Measurements from ENCODE around the gene TACSTD2.

Gene TACSTD2

GRCh38 chr1:58594546-58594945 lies 17.5 kb upstream of the TACSTD2 start:
- TF ChIP-seq CTCF (IDR thresholded peaks at IDR 0.05) = no peak
- Histone ChIP-seq H3K27ac (peak overlapping the region in 1 of 2 donors; percentile 16), H3K4me3 (no peak overlapping the region), H3K27me3 (no peaks in the 10 kb centered on the region), H3K9me3 (no peaks in the 10 kb centered on the region), H3K36me3 (no peaks in the 10 kb centered on the region), H3K4me1 (peaks cover 0 to 30% (median 22%) of the 10 kb centered on the region in 4 donors)
- DNase-seq = no peak
- intact Hi-C loops (cut with DNase I; ENCODE audit: low total_unique reads) = no loop called here

GRCh38 chr1:58592522-58593134 lies 15.6 kb upstream of the TACSTD2 start:
- no peaks in the 10 kb centered on the region for H3K27me3 ChIP-seq
- intact Hi-C loops (cut with DNase I; ENCODE audit: low total_unique reads) = no loop called here
- no peak overlapping the region for H3K4me3 ChIP-seq
- peak overlapping the region; percentile 59 to 72 for H3K27ac ChIP-seq
- H3K36me3 ChIP-seq = no peaks in the 10 kb centered on the region
- DNase-seq = peak; percentile 58 to 90
- H3K9me3 ChIP-seq = no peaks in the 10 kb centered on the region
- no peak for TF ChIP-seq CTCF (IDR thresholded peaks at IDR 0.05)
- H3K4me1 ChIP-seq = peaks cover 0 to 30% (median 22%) of the 10 kb centered on the region in 4 donors

GRCh38 chr1:58591806-58592205 lies 14.8 kb upstream of the TACSTD2 start:
- no peak for TF ChIP-seq CTCF (IDR thresholded peaks at IDR 0.05)
- intact Hi-C loops (cut with DNase I; ENCODE audit: low total_unique reads) = no loop called here
- Histone ChIP-seq H3K27me3 (no peaks in the 10 kb centered on the region), H3K27ac (peak overlapping the region; percentile 59 to 72), H3K9me3 (no peaks in the 10 kb centered on the region), H3K36me3 (no peaks in the 10 kb centered on the region), H3K4me3 (no peak overlapping the region), H3K4me1 (peaks cover 0 to 28% (median 22%) of the 10 kb centered on the region in 4 donors)
- no peak for DNase-seq

GRCh38 chr1:58590019-58590418 lies 13.0 kb upstream of the TACSTD2 start:
- peak overlapping the region in 1 of 2 donors; percentile 3 for H3K27ac ChIP-seq
- intact Hi-C loops (cut with DNase I; ENCODE audit: low total_unique reads) = no loop called here

GRCh38 chr1:58588396-58588795 lies 11.3 kb upstream of the TACSTD2 start:
- Histone ChIP-seq H3K27ac (no peak overlapping the region), H3K36me3 (no peaks in the 10 kb centered on the region), H3K27me3 (no peaks in the 10 kb centered on the region), H3K4me3 (no peak overlapping the region), H3K4me1 (peaks cover 8 to 57% (median 50%) of the 10 kb centered on the region in 4 donors), H3K9me3 (no peaks in the 10 kb centered on the region)
- DNase-seq = no peak
- intact Hi-C loops (cut with DNase I; ENCODE audit: low total_unique reads) = no loop called here
- TF ChIP-seq CTCF (IDR thresholded peaks at IDR 0.05) = no peak

More at GRCh38 chr1:58590019-58590418, 13.0 kb upstream of the TACSTD2 start:
- H3K9me3 ChIP-seq = no peaks in the 10 kb centered on the region
- peaks cover 6 to 43% (median 35%) of the 10 kb centered on the region in 4 donors for H3K4me1 ChIP-seq
- TF ChIP-seq CTCF (IDR thresholded peaks at IDR 0.05) = no peak
- no peak overlapping the region for H3K4me3 ChIP-seq
- no peaks in the 10 kb centered on the region for H3K27me3 ChIP-seq
- H3K36me3 ChIP-seq = no peaks in the 10 kb centered on the region
- DNase-seq = no peak

Data from tibial artery (tissue), 4 donors.